Type B pancreatic cell (in vitro differentiated cells): ENCODE measurements around the gene NFE2L3. TPM values are rescaled to one million over a fixed set of nuclear protein-coding genes. Genes with fewer than 3 reads are reported as not detected.
A peak's percentile ranks its signal among the peaks of the same experiment; 100 is the strongest.

Experiments used
- DNase-seq: peaks from one replicate; pipeline ENCODE4 v3.0.0; 2021; ENCODE audit warnings: mixed read lengths; ENCODE audit not compliant: unreplicated experiment; ENCODE audit errors: extremely low spot score
- H3K27ac Mint-ChIP-seq: 2 replicates; pipeline ENCODE4 v1.8.0; 2021; ENCODE audit warnings: mild to moderate bottlenecking, mixed read lengths
- H3K27me3 Mint-ChIP-seq: 2 replicates; pipeline ENCODE4 v1.8.0; 2021; ENCODE audit warnings: mixed read lengths
- H3K36me3 Mint-ChIP-seq: 2 replicates; pipeline ENCODE4 v1.8.0; 2021; ENCODE audit warnings: mixed read lengths
- H3K4me1 Mint-ChIP-seq: one replicate; pipeline ENCODE4 v1.8.0; 2021; ENCODE audit warnings: mixed read lengths; ENCODE audit not compliant: unreplicated experiment
- H3K4me3 Mint-ChIP-seq: 2 replicates; pipeline ENCODE4 v1.8.0; 2021; ENCODE audit warnings: mild to moderate bottlenecking, mixed read lengths
- H3K9me3 Mint-ChIP-seq: 2 replicates; pipeline ENCODE4 v1.8.0; 2021; ENCODE audit warnings: mixed read lengths
- CTCF ChIP-seq: fragments of 200-600 bp; sonication (generic); conservative IDR thresholded peaks from 2 replicates; pipeline ENCODE4 v1.5.0; 2021; ENCODE audit warnings: antibody characterized with exemption, mild to moderate bottlenecking
- total RNA-seq: library from RNA; stranded (reverse); gene quantifications from 2 replicates; pipeline ENCODE4 v1.2.1, GENCODE V29; 2021; ENCODE audit warnings: low replicate concordance

The NFE2L3 gene
- total RNA-seq, 1 donor from 2014 or later, result 6.5 TPM

GRCh38 chr7:26155531-26156375 lies 3.8 kb downstream of the NFE2L3 start:
- Mint-ChIP-seq H3K27me3 (peaks cover 65% of the 10 kb centered on the region), H3K36me3 (no peaks in the 10 kb centered on the region), H3K4me1 (peaks cover 23% of the 10 kb centered on the region), H3K27ac (peak overlapping the region; percentile 58), H3K9me3 (no peaks in the 10 kb centered on the region), H3K4me3 (peak overlapping the region; percentile 41)
- no peak for TF ChIP-seq CTCF
- DNase-seq, result no peak

GRCh38 chr7:26156451-26157420 lies 4.7 kb downstream of the NFE2L3 start:
- Mint-ChIP-seq H3K27me3 (peaks cover 55% of the 10 kb centered on the region), H3K36me3 (no peaks in the 10 kb centered on the region), H3K4me3 (no peak overlapping the region), H3K4me1 (peaks cover 23% of the 10 kb centered on the region), H3K9me3 (no peaks in the 10 kb centered on the region), H3K27ac (peak overlapping the region; percentile 56)
- no peak for TF ChIP-seq CTCF
- DNase-seq, result no peak

- peaks cover 23% of the 10 kb centered on the region for H3K4me1 Mint-ChIP-seq
- H3K27ac Mint-ChIP-seq, result no peak overlapping the region
- no peak for TF ChIP-seq CTCF
- no peaks in the 10 kb centered on the region for H3K36me3 Mint-ChIP-seq
- no peak for DNase-seq
- H3K9me3 Mint-ChIP-seq, result no peaks in the 10 kb centered on the region
- peaks cover 53% of the 10 kb centered on the region for H3K27me3 Mint-ChIP-seq
- no peak overlapping the region for H3K4me3 Mint-ChIP-seq
These were observed 5.6 kb downstream of the NFE2L3 start for GRCh38 chr7:26157520-26158105.

GRCh38 chr7:26159243-26159642 lies 7.2 kb downstream of the NFE2L3 start:
- DNase-seq, result no peak
- no peak for TF ChIP-seq CTCF
- H3K4me3 Mint-ChIP-seq, result no peak overlapping the region
- peaks cover 15% of the 10 kb centered on the region for H3K4me1 Mint-ChIP-seq
- H3K9me3 Mint-ChIP-seq, result no peaks in the 10 kb centered on the region
- H3K27ac Mint-ChIP-seq, result no peak overlapping the region
- peaks cover 39% of the 10 kb centered on the region for H3K27me3 Mint-ChIP-seq
- no peaks in the 10 kb centered on the region for H3K36me3 Mint-ChIP-seq

GRCh38 chr7:26160896-26161295 lies 8.9 kb downstream of the NFE2L3 start:
- TF ChIP-seq CTCF, result no peak
- H3K27me3 Mint-ChIP-seq, result peaks cover 22% of the 10 kb centered on the region
- H3K27ac Mint-ChIP-seq, result no peak overlapping the region
- H3K4me3 Mint-ChIP-seq, result no peak overlapping the region
- H3K36me3 Mint-ChIP-seq, result no peaks in the 10 kb centered on the region
- H3K9me3 Mint-ChIP-seq, result no peaks in the 10 kb centered on the region
- no peak for DNase-seq
- H3K4me1 Mint-ChIP-seq, result peaks cover 11% of the 10 kb centered on the region
